GM12891 (cell line): Measurements from ENCODE around the gene ST13.

Experiments used
- PAX5 ChIP-seq: IDR thresholded peaks from 2 replicates; pipeline ENCODE4 v1.6.1; 2011; ENCODE audit warnings: low read length, moderate library complexity, mild to moderate bottlenecking; ENCODE audit not compliant: insufficient read depth, severe bottlenecking
- POLR2A ChIP-seq: IDR thresholded peaks from 2 replicates; pipeline ENCODE4 v1.6.1; 2011; ENCODE audit warnings: low read depth, low read length, control low read depth
- POLR2AphosphoS5 ChIP-seq: IDR thresholded peaks from 2 replicates; pipeline ENCODE4 v1.6.1; 2011; ENCODE audit warnings: low read depth, low read length, control low read depth
- TAF1 ChIP-seq: IDR thresholded peaks from 2 replicates; pipeline ENCODE4 v1.6.1; 2011; ENCODE audit warnings: low read depth, low read length, control low read depth

DNA sequence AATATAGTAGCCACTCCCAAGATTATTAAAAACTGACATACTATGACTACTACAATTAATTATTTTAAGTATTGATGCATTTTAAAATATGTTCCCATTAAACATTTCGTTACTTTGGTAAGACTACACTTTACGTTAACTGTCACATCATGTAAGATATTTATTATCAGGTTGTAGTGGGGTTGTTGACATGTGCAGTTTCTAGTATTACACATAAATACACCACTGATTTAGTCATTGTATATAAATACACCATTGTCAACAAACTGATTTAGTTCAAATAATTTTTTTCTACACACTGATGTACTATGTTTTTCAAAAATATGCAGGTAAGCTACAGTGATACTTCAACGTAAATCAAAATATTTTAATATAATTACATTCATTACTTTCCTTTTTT, 11.5 kb downstream of the ST13 start:
- TF ChIP-seq POLR2A (no peak), POLR2AphosphoS5 (no peak), TAF1 (no peak), PAX5 (no peak)
